ENCODE results near the gene LSM14A. TPM values are rescaled to one million over a fixed set of nuclear protein-coding genes. Genes with fewer than 3 reads are reported as not detected.

The LSM14A gene
- total and polyA plus RNA-seq, 9 of the 15 experiments (the other 6 are each of a cell fraction or from before 2014, with no cell fraction given): 19.5 to 150 (median 95.1) TPM

GRCh38 chr19:34274827-34275625, 102.7 kb downstream of the LSM14A start (continued):
- no peak for TF ChIP-seq CREB3 (tag; conservative IDR thresholded peaks at IDR 0.05; ENCODE audit: low read depth)
- peak; percentile 89 for TF ChIP-seq ZNF146 (CRISPR knock-in tag; IDR thresholded peaks at IDR 0.05; ENCODE audit: unreplicated experiment)

GRCh38 chr19:34275705-34276104, 103.4 kb downstream of the LSM14A start:
- BruUV-seq (replicated peaks): no TSS peak
- Histone ChIP-seq H3K79me2 (ENCODE audit: control insufficient read depth, insufficient read depth, low read length) (0 out of 3 replicates have a peak, but pooled peaks cover 3% of the 10 kb centered on the region), H3K27ac (ENCODE audit: extremely low read depth, low read depth, low read length) (no peak overlapping the region), H3K9ac (ENCODE audit: insufficient read depth in 1 of 2, low read depth in 2 of 2, low read length in 2 of 2) (no peak overlapping the region), H3K4me3 (no peak overlapping the region), H3K36me3 (ENCODE audit: control insufficient read depth, insufficient read depth, low read length) (no peaks in the 10 kb centered on the region; the same call in 2 of the 3 replicates), H4K20me1 (replicated peaks; ENCODE audit: control insufficient read depth, insufficient read depth, low read length) (peaks cover 14% of the 10 kb centered on the region), H3K9me1 (ENCODE audit: control insufficient read depth, insufficient read depth, low read length) (peaks cover 3% of the 10 kb centered on the region), H3K9me3 (replicated peaks; ENCODE audit: control insufficient read depth, insufficient read depth, low read depth, low read length) (no peaks in the 10 kb centered on the region), H2AFZ (ENCODE audit: low read depth, low read length) (no peak overlapping the region), H3K4me1 (replicated peaks in 1 of 2; ENCODE audit: control insufficient read depth in 2 of 2, insufficient read depth in 2 of 2, low read length in 2 of 2) (peaks cover 0 to 4% of the 10 kb centered on the region in 2 experiments; a peak in 3 of 5 replicates), H3K4me2 (ENCODE audit: insufficient read depth, low read length) (no peak overlapping the region), H3K27me3 (ENCODE audit: control insufficient read depth in 2 of 2, insufficient read depth in 2 of 2, low read length in 2 of 2) (no peaks in the 10 kb centered on the region; a peak in 1 of 5 replicates)
- WGBS (ENCODE audit: insufficient coverage, low coverage, missing lambda C conversion rate): 100% methylated on average over 1 of the region's 1 CpG
- intact Hi-C loops (cut with micrococcal nuclease) (no loop called here), in situ Hi-C loops (cut with MboI) (no loop called here)
- ChIA-PET CTCF (ENCODE audit: low intra/inter-chr PET ratio) (no interaction called here), POLR2A (no interaction called here)
- FAIRE-seq (no peak), DNase-seq (ENCODE audit: extremely low read depth in 1 of 4, low spot score in 3 of 4) (no peak), ATAC-seq (no peak)
- TF ChIP-seq ZBTB33 (CRISPR knock-in tag; IDR thresholded peaks at IDR 0.05) (peak; percentile 80), ETV6 (IDR thresholded peaks at IDR 0.05; ENCODE audit: borderline replicate concordance in 1 of 2, low read depth in 2 of 2, low read length in 1 of 2) (no peak), ETV6 (CRISPR knock-in tag; IDR thresholded peaks at IDR 0.05; ENCODE audit: borderline replicate concordance) (no peak), PBX2 (CRISPR knock-in tag; IDR thresholded peaks at IDR 0.05; ENCODE audit: low read depth) (no peak), PBX2 (tag; conservative IDR thresholded peaks at IDR 0.05; ENCODE audit: low read depth) (no peak), ZNF23 (CRISPR knock-in tag; IDR thresholded peaks at IDR 0.05) (no peak)

Measured in K562 (cell line).